Stimulated activated CD8-positive, alpha-beta memory T cell treated with anti-CD3 and anti-CD28 coated beads, Interleukin-15, amount 100 ng/mL, for 48 hours (primary cell): ENCODE data around the gene FGFBP1.

ENCODE experiments used
- DNase-seq, 2 donors: peaks; one replicate each; pipeline ENCODE4 v3.0.0-alpha.2; 2020; ENCODE audit warnings: low read depth in 2 of 2

FGFBP1 gene

GRCh38 chr4:15938640-15939039 is at the start of gene FGFBP1:
Gene FGFBP1, minus strand, starts transcription at chr4:15938740. Its CDS starts 2,108 bp downstream, at chr4:15936632.
- DNase-seq, result no peak

GRCh38 chr4:15988222-15988621 is 49.7 kb upstream of the FGFBP1 start:
- no peak for DNase-seq

- no peak for DNase-seq
These were observed 48.4 kb upstream of the FGFBP1 start for GRCh38 chr4:15986907-15987306.

- DNase-seq, result no peak
These were observed 45.1 kb upstream of the FGFBP1 start for GRCh38 chr4:15983610-15984009.

DNA sequence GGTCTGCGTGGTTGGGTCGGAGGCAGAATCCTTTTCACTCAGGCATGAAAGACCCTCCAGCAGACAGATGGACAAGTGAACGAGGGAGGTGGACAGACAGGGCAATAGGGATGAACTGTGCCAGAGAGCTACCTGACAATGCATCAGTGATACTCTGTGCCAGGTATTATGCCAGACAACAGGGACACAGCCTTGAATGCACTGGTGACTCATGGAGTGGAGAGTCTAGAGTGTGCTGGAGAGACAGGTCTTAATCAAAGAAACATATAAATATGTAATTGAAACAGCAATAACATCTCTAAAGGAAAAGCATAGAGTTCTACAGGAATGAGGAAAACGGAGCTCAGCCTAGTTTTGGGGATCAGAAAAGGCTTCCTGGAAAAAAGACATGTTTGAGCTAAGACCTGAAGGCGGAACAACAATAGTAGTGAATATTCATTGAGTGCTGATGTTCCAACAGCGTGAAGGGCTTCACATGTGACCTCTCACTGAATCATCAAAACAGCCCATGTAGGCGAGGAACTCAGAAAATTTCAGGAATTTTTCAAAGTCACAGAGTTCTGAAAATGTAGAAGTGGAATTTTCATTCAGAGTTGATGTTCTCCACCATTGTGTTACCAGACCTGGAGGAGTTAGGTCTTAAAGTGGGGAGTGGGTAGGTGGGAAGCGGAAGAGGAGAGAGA is 44.4 kb upstream of the FGFBP1 start:
- no peak for DNase-seq

- DNase-seq, result no peak
These were observed 38.2 kb upstream of the FGFBP1 start for GRCh38 chr4:15976456-15977447.

DNA sequence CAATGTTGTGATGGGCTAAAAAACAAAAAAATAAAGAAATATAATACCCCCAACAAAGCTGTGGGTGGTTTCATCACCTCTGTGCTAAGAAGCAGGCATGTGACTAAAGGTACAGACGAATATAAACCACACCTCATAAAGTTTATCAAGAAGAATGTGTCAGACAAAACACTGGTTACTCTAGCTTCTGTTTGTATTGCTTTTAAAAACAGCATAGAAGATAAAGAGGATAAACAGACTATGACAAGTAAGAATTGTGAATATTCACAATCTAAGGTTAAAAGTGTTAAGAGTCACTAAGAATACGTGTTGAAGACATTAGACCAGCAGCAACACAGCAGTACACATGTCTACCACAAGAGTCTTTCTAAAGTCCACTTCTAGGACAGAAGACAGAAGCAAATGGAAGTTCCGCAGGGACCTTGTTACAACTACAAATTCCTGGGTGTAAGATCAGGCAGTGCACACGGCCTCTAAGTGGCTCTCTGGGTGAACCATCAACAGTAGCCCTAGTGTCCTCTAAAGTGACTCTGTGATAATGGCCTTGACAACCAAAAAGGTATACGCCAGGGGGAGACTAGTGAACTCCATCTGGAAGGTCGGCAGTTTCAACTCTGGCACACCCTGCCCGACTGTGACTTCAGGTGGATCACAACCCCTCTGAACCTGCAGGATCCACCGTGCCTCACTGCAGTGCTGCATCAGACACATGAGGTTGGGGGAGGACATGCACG is 32.7 kb upstream of the FGFBP1 start:
- no peak for DNase-seq

GRCh38 chr4:15968551-15969300 is 30.2 kb upstream of the FGFBP1 start:
- DNase-seq, result no peak

DNA sequence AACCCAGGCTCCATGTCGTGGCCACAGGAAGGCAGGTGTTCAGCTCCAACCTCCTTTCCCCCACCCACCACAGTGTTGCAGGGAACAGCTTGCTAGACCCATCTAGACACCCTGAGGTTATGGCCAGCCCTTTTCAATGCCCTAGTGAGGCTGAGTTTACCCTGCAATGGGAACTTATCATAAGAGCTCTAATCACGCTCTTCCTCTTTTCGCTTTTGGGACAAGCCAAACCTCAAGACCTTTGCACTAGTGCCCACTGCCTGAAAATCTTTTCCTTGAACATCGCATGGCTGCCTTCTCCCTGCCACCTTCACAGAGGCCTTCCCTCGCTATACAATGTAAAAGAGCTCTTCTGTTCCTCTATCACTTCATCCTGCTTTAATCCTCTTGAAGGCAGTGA is 26.8 kb upstream of the FGFBP1 start:
- no peak for DNase-seq

DNA sequence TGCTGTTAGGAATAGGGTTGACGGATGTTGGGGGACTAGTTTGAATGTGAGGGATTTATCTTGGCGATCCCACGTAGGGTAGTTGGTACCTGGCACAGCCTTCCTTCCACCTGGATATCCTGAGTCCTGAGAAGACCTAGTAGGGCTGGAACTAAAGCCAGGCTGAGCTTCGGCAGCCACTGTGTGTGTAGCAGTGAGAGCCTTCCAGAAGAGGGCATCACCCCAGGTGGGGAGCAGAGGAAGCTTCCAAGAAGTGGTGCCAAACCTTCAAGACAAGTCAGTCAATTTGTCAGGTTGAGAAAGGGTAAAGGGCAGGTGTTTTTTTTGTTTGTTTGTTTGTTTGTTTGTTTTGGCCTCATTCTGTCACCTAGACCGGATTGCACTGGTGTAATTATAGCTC is 25.6 kb upstream of the FGFBP1 start:
- no peak for DNase-seq

- DNase-seq, result peak; percentile 66 to 69
These were observed 25.0 kb upstream of the FGFBP1 start for GRCh38 chr4:15963576-15963975.

DNA sequence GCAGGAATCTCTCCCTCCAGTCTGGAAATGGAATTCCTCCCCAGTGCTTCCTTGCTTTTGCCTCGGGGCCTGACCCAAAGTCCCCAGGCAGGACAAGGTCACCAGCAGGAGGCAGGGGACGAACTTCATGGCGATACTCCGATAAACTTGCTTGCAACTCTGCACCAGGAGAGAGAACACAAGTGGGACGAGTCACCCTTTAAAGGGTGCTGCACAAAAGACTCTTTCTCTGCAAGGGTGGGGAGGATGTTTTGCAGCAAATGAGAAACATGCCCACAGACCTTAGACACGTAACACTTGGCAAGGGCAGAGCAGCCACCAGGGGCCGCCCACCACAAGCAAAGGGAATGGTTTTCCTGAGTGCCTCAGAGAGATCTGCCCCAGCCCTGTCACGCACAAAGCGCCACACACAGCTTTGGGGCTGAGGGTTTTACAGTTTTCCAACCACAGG is 24.5 kb upstream of the FGFBP1 start, which contains the start of gene FGFBP2:
Gene FGFBP2, minus strand, starts transcription at position 175 of the 451 bp plus-strand sequence. Its CDS starts 46 bp downstream, at position 129.
- peak; percentile 70 to 73 for DNase-seq

DNA sequence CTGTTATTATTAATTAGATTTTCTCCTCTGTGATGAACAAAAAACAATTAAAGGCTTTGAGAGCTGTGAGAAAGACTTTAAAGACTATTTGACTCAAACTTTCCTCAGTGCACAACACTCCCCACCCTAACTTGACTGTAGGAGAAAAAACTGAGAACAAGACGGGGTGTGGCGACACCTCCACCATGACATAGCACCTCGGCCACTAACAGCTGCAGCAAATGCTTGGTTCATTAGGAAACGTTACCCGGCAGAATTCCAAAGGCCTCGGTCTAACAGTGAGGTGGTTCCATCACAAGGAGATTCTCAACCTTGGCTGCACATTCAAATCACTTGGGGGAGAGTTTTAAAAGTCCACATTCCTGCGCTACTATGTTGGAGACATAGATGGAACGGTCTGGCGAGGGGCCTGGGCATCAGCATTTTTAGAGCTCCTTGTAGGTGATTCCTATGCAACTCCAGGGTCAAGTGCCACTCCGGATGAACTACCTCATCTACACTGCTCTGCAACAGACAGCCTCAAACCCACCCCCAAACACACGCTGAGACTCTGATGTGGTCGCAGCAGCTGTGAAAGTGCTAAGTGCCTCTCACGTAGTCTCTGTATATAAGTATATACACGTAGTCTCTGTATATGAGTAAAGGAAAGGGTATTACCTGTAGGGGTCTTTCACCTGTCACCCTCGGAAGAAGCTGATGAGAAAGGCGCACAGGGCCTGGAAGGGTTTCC is 23.4 kb upstream of the FGFBP1 start:
- peak; percentile 8 to 17 for DNase-seq

DNA sequence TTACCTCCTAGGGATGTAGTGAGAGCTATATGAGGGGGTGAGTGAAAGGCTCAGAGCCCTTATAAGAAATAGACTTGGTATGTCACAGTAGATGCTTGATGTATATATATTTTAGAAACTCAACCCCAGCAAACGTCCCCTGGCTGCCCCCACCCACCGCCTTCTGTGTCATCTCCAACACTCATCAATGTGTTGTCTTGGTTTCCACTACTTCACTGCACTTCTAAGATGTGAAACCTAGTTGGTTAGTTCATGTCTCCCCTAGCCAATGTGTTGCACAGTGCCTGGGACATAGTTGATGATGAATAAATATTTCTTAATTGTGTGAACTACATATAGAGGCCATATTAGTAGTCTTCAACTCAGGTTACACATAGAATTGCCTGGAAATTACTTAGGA is 20.0 kb upstream of the FGFBP1 start:
- DNase-seq, result peak in 1 of 2 donors; percentile 40

- DNase-seq, result peak; percentile 63 to 65
These were observed 17.8 kb upstream of the FGFBP1 start for GRCh38 chr4:15956179-15956850.

DNA sequence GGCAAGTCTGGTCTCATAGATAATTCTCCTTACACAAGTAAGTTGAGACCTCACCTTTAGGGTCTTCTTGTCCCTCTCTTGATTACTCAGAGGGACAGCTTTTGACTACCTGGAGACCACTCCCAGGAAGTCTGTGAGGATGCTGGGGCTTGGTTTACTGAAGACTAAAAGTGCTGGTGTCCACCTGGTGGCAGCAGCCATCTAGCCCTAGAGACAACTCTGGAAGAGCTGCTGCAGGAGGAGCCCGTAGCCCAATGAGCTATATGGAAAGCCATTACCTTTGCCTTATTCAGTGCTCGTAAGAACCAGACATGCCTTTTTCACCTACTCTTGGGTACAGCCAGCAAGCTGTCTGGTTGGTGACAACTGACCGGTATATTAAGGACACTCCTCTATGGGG is 17.1 kb upstream of the FGFBP1 start:
- DNase-seq, result no peak

DNA sequence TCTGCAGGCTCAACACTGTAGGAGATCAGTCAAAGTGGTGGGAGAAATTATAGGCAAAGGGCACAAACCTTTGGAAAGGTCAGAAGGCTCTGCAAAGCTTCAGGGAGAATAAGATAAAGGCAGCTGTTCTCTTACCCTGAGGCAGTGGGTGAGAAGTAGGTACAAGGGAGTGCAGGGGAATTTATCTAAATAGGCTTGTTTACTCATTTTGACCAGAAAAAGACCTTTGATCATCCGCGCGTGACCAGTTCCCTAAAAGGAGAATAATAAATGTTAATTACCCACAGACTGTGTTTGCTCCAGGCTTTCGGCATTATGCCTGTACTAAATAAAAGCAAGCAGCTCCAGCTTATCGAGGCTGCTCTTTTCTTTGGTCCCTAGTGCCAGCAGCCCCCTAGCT is 15.1 kb upstream of the FGFBP1 start:
- no peak for DNase-seq

GRCh38 chr4:15951781-15952180 is 13.2 kb upstream of the FGFBP1 start:
- DNase-seq, result no peak

DNA sequence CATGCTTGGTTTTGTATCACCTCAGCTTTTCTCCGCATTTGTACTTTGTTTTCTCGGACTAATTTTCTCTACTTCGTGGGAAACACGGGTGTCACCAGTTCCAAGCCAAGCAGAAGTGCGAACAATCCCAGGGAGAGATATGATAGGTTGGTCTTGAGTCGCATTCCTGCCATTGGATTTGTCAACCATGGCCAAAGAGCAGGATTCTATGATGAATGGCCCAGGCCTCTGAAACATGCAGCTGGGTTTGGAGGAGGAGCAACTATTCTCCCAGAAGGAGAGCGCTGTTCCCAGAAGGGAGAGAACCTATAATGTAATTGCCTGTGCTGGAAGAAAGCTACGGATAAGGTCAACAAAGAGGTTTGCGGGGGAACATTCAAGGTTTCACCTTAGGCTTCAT is 10.3 kb upstream of the FGFBP1 start:
- DNase-seq, result no peak

DNA sequence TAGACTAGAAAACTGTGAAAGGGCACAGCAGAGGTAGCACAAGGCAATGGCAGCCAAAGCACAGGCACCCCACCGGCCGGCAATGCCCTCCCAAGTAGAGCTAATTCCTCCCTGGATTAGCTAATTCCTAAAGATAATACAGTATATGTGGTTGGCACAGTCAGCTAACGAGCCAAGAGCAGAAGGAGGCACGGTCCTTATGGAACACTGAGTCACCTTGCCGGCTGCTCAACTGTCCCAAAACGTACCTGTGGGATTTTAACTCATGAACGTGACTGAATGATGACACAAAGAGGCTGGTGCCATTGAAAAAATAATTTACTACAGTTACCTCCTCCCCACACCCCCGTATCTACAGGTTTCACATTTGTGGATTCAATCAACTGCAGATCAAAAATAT is 9.1 kb upstream of the FGFBP1 start:
- DNase-seq, result no peak
